ENCODE measurements around the gene PLD2.
"Not testable (repeated sequence)": the region's sequence is repeated elsewhere in the genome, so short reads cannot be mapped to it uniquely, and the experiment has no call there.

Gene PLD2

GRCh38 chr17:4856937-4857314 lies 50.0 kb downstream of the PLD2 start:
- no peak for DNase-seq (ENCODE audit: low read depth in 2 of 2)

- not testable (repeated sequence) for DNase-seq (ENCODE audit: low read depth in 2 of 2)
These were observed 50.4 kb downstream of the PLD2 start for GRCh38 chr17:4857347-4857746.

GRCh38 chr17:4858068-4858881 lies 51.3 kb downstream of the PLD2 start:
- DNase-seq (ENCODE audit: low read depth in 2 of 2): no peak

GRCh38 chr17:4858882-4859260 lies 51.9 kb downstream of the PLD2 start:
- no peak for DNase-seq (ENCODE audit: low read depth in 2 of 2)

DNA sequence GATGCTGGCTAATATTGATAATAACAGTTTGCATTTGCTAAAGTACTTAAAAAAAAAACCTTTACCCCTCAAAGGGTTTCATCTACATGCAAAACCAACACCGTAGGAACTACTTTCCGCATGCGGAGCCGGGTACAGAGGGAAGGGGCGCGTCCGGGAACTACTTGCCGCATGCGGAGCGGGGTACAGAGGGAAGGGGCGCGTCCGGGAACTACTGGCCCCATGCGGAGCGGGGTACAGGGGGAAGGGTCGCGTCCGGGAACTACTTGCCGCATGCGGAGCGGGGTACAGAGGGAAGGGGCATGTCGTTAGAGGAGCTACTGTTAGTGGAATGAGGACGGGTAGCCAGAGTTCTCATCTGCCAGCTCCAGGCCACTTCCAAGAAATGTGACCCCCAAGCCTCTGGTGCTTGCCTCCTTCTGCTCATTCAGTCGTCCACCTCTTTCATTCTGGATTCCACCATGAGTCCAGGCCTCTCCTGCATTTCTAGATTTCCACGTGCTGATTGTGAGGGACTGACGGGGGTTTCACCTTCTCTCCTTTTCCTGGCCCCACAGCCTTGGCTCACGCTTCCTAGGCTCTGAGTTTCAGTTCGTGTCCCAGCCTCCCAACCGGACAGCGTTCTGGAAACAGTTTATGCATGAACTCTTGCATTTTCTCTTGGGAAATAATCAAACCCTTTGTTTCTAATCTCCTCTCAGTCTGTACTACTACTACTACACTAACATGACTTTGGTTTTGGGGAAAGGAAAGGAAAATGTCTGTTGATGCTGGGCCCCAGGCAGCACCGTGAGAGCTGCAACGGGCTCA lies 53.1 kb downstream of the PLD2 start:
- no peak for DNase-seq (ENCODE audit: low read depth in 2 of 2)

DNA sequence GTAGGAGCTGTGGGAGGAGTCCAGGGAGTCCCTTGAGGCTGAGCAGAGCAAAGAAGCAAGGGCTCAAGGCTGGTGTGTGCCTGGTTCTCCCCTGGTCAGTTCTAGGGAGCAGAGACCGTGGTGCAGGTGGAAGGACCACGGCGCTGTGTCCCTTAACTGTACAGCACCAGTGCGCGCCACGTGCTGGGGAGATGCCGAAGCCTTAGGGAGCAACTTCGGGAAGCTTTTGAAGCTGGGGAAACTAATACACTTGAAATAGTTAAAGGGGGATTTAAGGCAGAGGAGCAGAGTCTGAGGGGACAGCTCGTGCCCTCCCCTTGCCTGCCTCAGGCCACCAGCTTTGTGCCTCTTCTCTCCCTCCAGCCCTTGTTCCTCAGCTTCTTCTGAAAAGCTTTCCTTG lies 53.7 kb downstream of the PLD2 start:
- DNase-seq (ENCODE audit: low read depth in 2 of 2): no peak

GRCh38 chr17:4861052-4861451 lies 54.1 kb downstream of the PLD2 start:
- no peak for DNase-seq (ENCODE audit: low read depth in 2 of 2)

DNA sequence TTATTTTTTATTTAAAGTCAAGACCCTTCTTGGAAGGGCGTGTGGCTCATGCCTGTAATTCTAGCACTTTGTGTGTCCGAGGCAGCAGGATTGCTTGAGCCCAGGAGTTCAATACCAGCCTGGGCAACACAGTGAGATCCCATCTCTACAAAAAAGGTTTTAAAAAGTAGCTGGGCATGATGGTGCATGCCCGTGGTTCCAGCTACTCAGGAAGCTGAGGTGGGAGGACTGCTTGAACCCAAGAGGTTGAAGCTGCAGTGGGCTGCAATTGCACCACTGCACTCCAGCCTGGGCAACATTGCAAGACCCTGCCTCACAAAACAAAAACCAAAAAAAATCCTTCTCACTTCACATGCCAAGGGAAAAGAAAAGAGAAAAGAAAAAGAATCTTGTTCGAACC lies 55.8 kb downstream of the PLD2 start:
- DNase-seq (ENCODE audit: low read depth in 2 of 2): no peak

DNA sequence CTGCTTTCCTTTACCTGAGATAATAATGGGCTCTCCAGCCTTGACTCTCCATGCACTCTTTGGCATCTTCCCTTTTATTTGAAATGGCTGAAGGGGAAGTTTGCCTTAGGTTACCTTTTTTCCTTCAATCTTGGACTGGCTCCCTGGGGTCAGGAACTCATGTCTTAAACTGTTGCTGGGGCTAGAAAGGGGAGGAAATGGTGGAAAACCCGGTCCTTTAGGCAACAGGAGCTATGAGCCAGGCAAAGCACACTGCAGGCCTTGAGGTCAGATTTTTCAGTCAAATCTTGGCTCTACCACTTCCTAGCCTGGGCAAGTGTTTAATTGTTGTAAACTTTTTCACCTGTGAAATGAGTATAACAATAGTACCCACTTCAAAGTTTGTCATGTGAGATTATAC lies 56.4 kb downstream of the PLD2 start:
- no peak for DNase-seq (ENCODE audit: low read depth in 2 of 2)

GRCh38 chr17:4867535-4867934 lies 60.6 kb downstream of the PLD2 start:
- DNase-seq (ENCODE audit: low read depth in 2 of 2): not testable (repeated sequence)

- not testable (repeated sequence) for DNase-seq (ENCODE audit: low read depth in 2 of 2)
These were observed 62.4 kb downstream of the PLD2 start for GRCh38 chr17:4869058-4869998.

GRCh38 chr17:4870855-4871254 lies 63.9 kb downstream of the PLD2 start:
- no peak for DNase-seq (ENCODE audit: low read depth in 2 of 2)

GRCh38 chr17:4872786-4873185 lies 65.8 kb downstream of the PLD2 start:
- DNase-seq (ENCODE audit: low read depth in 2 of 2): no peak

Data from stimulated activated CD8-positive, alpha-beta memory T cell treated with anti-CD3 and anti-CD28 coated beads, Interleukin-2, amount 100 ng/mL, for 1 hour (primary cell).